HepG2 (cell line): ENCODE data around the gene C2orf49. TPM values are rescaled to one million over a fixed set of nuclear protein-coding genes. Genes with fewer than 3 reads are reported as not detected.

Experiments used
- CHD2 ChIP-seq: IDR thresholded peaks from 2 replicates; pipeline ENCODE4 v1.6.1; 2011; ENCODE audit warnings: low read depth, low read length, improper control_type of control experiment
- CREB1 ChIP-seq, 2 experiments: fragments of 450-650 bp in 1 of 2; IDR thresholded peaks; 2 replicates each; pipeline ENCODE4 v1.6.1; 2016 to 2017; ENCODE audit warnings: control low read depth in 1 of 2, mild to moderate bottlenecking in 1 of 2, missing compliant biosample characterization in 1 of 2, missing genetic modification characterization in 1 of 2
- ELF3 ChIP-seq: IDR thresholded peaks from 2 replicates; pipeline ENCODE4 v1.6.1; 2016; ENCODE audit warnings: missing genetic modification reagents, missing compliant biosample characterization
- GATAD1 ChIP-seq: IDR thresholded peaks from 2 replicates; pipeline ENCODE4 v1.6.1; 2016; ENCODE audit warnings: missing genetic modification reagents, missing compliant biosample characterization
- MATR3 ChIP-seq: sonication (generic); formaldehyde crosslinking; IDR thresholded peaks from 2 replicates; pipeline ENCODE4 v1.4.0; 2020; ENCODE audit warnings: missing genetic modification reagents
- NFKB2 ChIP-seq: sonication (generic); formaldehyde crosslinking; IDR thresholded peaks from 2 replicates; pipeline ENCODE4 v1.4.0; 2020; ENCODE audit warnings: missing genetic modification reagents, borderline replicate concordance
- RFXANK ChIP-seq: IDR thresholded peaks from 2 replicates; pipeline ENCODE4 v1.6.1; 2016
- STAT5B ChIP-seq: sonication (generic); formaldehyde crosslinking; IDR thresholded peaks from 2 replicates; pipeline ENCODE4 v1.4.0; 2020; ENCODE audit warnings: missing genetic modification reagents
- TRIM24 ChIP-seq: sonication (generic); formaldehyde crosslinking; IDR thresholded peaks from 2 replicates; pipeline ENCODE4 v1.8.0; 2022; ENCODE audit warnings: mild to moderate bottlenecking, missing genetic modification reagents
- ZFP90 ChIP-seq: sonication (generic); formaldehyde crosslinking; IDR thresholded peaks from 2 replicates; pipeline ENCODE4 v1.8.0; 2022; ENCODE audit warnings: missing genetic modification reagents, mild to moderate bottlenecking, inconsistent platforms, borderline replicate concordance
- ZNF614 ChIP-seq: IDR thresholded peaks from 2 replicates; pipeline ENCODE4 v1.6.1; 2018; ENCODE audit warnings: missing biosample characterization, missing genetic modification reagents, inconsistent platforms, borderline replicate concordance
- ZNF724P ChIP-seq: sonication (generic); formaldehyde crosslinking; IDR thresholded peaks from 2 replicates; pipeline ENCODE4 v1.8.0; 2022; ENCODE audit warnings: missing genetic modification reagents, borderline replicate concordance
- ZNF75D ChIP-seq: sonication (generic); formaldehyde crosslinking; IDR thresholded peaks from 2 replicates; pipeline ENCODE4 v1.8.1; 2023; ENCODE audit warnings: missing genetic modification reagents, mild to moderate bottlenecking, borderline replicate concordance
- ZNF761 ChIP-seq: sonication (generic); formaldehyde crosslinking; conservative IDR thresholded peaks from 2 replicates; pipeline ENCODE4 v1.4.0; 2020; ENCODE audit warnings: mild to moderate bottlenecking, missing genetic modification reagents
- polyA plus RNA-seq, 8 experiments: library from polyadenylated mRNA; depleted of rRNA in 3 of 8; stranded (reverse) in 7 of 8; unstranded in 1 of 8; fragments of >200 nt; fragmentation: Illumina TruSeq in 4 of 8; extraction: Trizol in 4 of 8; gene quantifications; 2 replicates each; pipeline versions ENCODE4 v1.2.1 to v1.2.3, GENCODE V29; 2011 to 2016; ENCODE audit warnings: low read depth in 4 of 8, missing spikeins in 1 of 8, mixed read lengths in 1 of 8; ENCODE audit not compliant: insufficient read depth in 1 of 8
- total RNA-seq, 5 experiments: library from RNA; depleted of rRNA; stranded (reverse); fragments of >200 nt; fragmentation: Illumina TruSeq; extraction: Trizol; gene quantifications; 2 replicates each; pipeline ENCODE4 v1.2.3, GENCODE V29; 2016; ENCODE audit warnings: low read depth in 1 of 5
- TF ChIP-seq, protein P1 (sequence below): sonication (generic); formaldehyde crosslinking; IDR thresholded peaks from 2 replicates; pipeline ENCODE4 v1.5.0; 2020; ENCODE audit warnings: mild to moderate bottlenecking, missing genetic modification reagents
- TF ChIP-seq, protein P2 (sequence below): sonication (generic); formaldehyde crosslinking; conservative IDR thresholded peaks from 2 replicates; pipeline ENCODE4 v1.8.0; 2022; ENCODE audit warnings: mild to moderate bottlenecking, moderate library complexity, missing genetic modification reagents
- TF ChIP-seq, protein P3 (sequence below): sonication (generic); formaldehyde crosslinking; IDR thresholded peaks from 2 replicates; pipeline ENCODE4 v1.4.0; 2020; ENCODE audit warnings: missing genetic modification reagents
- TF ChIP-seq, protein P4 (sequence below): sonication (generic); formaldehyde crosslinking; IDR thresholded peaks from 2 replicates; pipeline ENCODE4 v1.5.1; 2020; ENCODE audit warnings: missing genetic modification reagents, mild to moderate bottlenecking, borderline replicate concordance

C2orf49 gene
- total and polyA plus RNA-seq, 2 of the 13 experiments (the other 11 are each of a cell fraction or from before 2014, with no cell fraction given), result 24.7 to 28.8 TPM

DNA sequence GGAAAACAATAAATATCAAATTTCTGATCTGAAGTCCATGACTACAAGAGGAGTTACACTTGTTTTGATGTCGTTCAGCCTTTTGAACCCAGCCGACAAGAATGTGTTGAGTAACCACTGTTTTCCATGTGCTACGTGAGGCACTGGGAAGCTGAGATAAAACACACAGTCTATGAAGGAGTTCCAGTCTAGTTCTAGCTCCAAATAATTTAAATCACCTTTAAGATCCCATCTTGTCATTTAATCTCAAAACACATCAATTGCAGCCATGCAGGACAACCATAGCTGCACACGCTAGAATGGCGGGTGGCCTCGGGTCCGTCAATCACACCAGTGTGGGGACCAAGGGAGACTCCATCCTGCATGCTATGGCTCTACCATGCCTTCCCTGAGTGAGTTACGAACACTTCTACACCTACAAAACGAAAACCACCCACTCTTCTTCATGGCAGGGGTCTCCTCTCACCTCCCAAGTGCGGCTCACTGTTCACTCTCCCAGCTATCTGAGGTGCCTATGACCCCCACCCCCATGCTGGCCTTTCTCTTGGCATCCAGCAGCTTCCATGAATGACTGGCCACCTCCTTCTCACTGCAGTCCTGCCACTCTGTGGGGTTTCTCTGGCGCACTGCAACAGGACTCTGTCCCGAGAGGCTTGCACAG, 57.7 kb downstream of the C2orf49 start (continued):
- TF ChIP-seq, protein P1, sequence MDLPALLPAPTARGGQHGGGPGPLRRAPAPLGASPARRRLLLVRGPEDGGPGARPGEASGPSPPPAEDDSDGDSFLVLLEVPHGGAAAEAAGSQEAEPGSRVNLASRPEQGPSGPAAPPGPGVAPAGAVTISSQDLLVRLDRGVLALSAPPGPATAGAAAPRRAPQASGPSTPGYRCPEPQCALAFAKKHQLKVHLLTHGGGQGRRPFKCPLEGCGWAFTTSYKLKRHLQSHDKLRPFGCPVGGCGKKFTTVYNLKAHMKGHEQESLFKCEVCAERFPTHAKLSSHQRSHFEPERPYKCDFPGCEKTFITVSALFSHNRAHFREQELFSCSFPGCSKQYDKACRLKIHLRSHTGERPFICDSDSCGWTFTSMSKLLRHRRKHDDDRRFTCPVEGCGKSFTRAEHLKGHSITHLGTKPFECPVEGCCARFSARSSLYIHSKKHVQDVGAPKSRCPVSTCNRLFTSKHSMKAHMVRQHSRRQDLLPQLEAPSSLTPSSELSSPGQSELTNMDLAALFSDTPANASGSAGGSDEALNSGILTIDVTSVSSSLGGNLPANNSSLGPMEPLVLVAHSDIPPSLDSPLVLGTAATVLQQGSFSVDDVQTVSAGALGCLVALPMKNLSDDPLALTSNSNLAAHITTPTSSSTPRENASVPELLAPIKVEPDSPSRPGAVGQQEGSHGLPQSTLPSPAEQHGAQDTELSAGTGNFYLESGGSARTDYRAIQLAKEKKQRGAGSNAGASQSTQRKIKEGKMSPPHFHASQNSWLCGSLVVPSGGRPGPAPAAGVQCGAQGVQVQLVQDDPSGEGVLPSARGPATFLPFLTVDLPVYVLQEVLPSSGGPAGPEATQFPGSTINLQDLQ (CRISPR knock-in tag), result no peak
- TF ChIP-seq ZNF761 (no peak), ZNF75D (CRISPR knock-in tag) (no peak), NFKB2 (CRISPR knock-in tag) (no peak), CREB1 (IDR thresholded peaks at IDR 0.05) (0 out of 2 replicates have a peak, but pooled peaks have one; percentile 12), CREB1 (CRISPR knock-in tag; IDR thresholded peaks at IDR 0.05) (no peak), MATR3 (CRISPR knock-in tag) (no peak), STAT5B (CRISPR knock-in tag) (no peak), RFXANK (CRISPR knock-in tag) (no peak), CHD2 (no peak), TRIM24 (CRISPR knock-in tag) (no peak), ZNF724P (no peak), ZNF614 (0 out of 2 replicates have a peak, but pooled peaks have one; percentile 49), GATAD1 (CRISPR knock-in tag) (no peak), ZFP90 (no peak), ELF3 (CRISPR knock-in tag) (peak; percentile 73)
- TF ChIP-seq, protein P2, sequence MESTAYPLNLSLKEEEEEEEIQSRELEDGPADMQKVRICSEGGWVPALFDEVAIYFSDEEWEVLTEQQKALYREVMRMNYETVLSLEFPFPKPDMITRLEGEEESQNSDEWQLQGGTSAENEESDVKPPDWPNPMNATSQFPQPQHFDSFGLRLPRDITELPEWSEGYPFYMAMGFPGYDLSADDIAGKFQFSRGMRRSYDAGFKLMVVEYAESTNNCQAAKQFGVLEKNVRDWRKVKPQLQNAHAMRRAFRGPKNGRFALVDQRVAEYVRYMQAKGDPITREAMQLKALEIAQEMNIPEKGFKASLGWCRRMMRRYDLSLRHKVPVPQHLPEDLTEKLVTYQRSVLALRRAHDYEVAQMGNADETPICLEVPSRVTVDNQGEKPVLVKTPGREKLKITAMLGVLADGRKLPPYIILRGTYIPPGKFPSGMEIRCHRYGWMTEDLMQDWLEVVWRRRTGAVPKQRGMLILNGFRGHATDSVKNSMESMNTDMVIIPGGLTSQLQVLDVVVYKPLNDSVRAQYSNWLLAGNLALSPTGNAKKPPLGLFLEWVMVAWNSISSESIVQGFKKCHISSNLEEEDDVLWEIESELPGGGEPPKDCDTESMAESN (CRISPR knock-in tag), result no peak
- TF ChIP-seq, protein P3, sequence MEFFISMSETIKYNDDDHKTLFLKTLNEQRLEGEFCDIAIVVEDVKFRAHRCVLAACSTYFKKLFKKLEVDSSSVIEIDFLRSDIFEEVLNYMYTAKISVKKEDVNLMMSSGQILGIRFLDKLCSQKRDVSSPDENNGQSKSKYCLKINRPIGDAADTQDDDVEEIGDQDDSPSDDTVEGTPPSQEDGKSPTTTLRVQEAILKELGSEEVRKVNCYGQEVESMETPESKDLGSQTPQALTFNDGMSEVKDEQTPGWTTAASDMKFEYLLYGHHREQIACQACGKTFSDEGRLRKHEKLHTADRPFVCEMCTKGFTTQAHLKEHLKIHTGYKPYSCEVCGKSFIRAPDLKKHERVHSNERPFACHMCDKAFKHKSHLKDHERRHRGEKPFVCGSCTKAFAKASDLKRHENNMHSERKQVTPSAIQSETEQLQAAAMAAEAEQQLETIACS, result no peak
- TF ChIP-seq, protein P4, sequence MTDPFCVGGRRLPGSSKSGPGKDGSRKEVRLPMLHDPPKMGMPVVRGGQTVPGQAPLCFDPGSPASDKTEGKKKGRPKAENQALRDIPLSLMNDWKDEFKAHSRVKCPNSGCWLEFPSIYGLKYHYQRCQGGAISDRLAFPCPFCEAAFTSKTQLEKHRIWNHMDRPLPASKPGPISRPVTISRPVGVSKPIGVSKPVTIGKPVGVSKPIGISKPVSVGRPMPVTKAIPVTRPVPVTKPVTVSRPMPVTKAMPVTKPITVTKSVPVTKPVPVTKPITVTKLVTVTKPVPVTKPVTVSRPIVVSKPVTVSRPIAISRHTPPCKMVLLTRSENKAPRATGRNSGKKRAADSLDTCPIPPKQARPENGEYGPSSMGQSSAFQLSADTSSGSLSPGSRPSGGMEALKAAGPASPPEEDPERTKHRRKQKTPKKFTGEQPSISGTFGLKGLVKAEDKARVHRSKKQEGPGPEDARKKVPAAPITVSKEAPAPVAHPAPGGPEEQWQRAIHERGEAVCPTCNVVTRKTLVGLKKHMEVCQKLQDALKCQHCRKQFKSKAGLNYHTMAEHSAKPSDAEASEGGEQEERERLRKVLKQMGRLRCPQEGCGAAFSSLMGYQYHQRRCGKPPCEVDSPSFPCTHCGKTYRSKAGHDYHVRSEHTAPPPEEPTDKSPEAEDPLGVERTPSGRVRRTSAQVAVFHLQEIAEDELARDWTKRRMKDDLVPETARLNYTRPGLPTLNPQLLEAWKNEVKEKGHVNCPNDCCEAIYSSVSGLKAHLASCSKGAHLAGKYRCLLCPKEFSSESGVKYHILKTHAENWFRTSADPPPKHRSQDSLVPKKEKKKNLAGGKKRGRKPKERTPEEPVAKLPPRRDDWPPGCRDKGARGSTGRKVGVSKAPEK (CRISPR knock-in tag), result no peak
